ENCODE results near the gene DOCK2. TPM values are rescaled to one million over a fixed set of nuclear protein-coding genes. Genes with fewer than 3 reads are reported as not detected.
"Not testable (repeated sequence)": the region's sequence is repeated elsewhere in the genome, so short reads cannot be mapped to it uniquely, and the experiment has no call there.

Gene DOCK2
- total RNA-seq, 1 donor = 6.2 TPM

- H3K36me3 ChIP-seq (ENCODE audit: insufficient read depth, low read length) = no peaks in the 10 kb centered on the region
- no peak for TF ChIP-seq CTCF (IDR thresholded peaks at IDR 0.05; ENCODE audit: extremely low read depth, low read depth, low read length)
- H3K4me2 ChIP-seq (ENCODE audit: insufficient read depth, low read length) = peak overlapping the region; percentile 14
- no peaks in the 10 kb centered on the region for H3K79me2 ChIP-seq (ENCODE audit: insufficient read depth, low read length)
- H3K27ac ChIP-seq (ENCODE audit: low read depth, low read length) = peak overlapping the region; percentile 98
- H3K4me1 ChIP-seq (ENCODE audit: insufficient read depth, low read length) = peaks cover 46% of the 10 kb centered on the region
- peak; percentile 64 for DNase-seq (ENCODE audit: insufficient read length, low spot score, missing footprints)
- no peak overlapping the region for H3K4me3 ChIP-seq (ENCODE audit: insufficient read depth, low read length)
- no peaks in the 10 kb centered on the region for H3K9me3 ChIP-seq (ENCODE audit: low read depth, low read length)
- no peak overlapping the region for H2AFZ ChIP-seq (ENCODE audit: low read length)
- no peaks in the 10 kb centered on the region for H4K20me1 ChIP-seq (ENCODE audit: insufficient read depth, low read length)
- no peaks in the 10 kb centered on the region for H3K27me3 ChIP-seq (ENCODE audit: insufficient read depth, low read length)
Observed at GRCh38 chr5:169804861-169805260, 167.8 kb downstream of the DOCK2 start.

- H4K20me1 ChIP-seq (ENCODE audit: insufficient read depth, low read length) = no peaks in the 10 kb centered on the region
- DNase-seq (ENCODE audit: insufficient read length, low spot score, missing footprints) = peak; percentile 53
- H3K36me3 ChIP-seq (ENCODE audit: insufficient read depth, low read length) = no peaks in the 10 kb centered on the region
- H2AFZ ChIP-seq (ENCODE audit: low read length) = peak overlapping the region; percentile 20
- H3K27me3 ChIP-seq (ENCODE audit: insufficient read depth, low read length) = no peaks in the 10 kb centered on the region
- H3K27ac ChIP-seq (ENCODE audit: low read depth, low read length) = peak overlapping the region; percentile 98
- H3K79me2 ChIP-seq (ENCODE audit: insufficient read depth, low read length) = no peaks in the 10 kb centered on the region
- no peaks in the 10 kb centered on the region for H3K9me3 ChIP-seq (ENCODE audit: low read depth, low read length)
- H3K4me1 ChIP-seq (ENCODE audit: insufficient read depth, low read length) = peaks cover 46% of the 10 kb centered on the region
- no peak for TF ChIP-seq CTCF (IDR thresholded peaks at IDR 0.05; ENCODE audit: extremely low read depth, low read depth, low read length)
- H3K4me3 ChIP-seq (ENCODE audit: insufficient read depth, low read length) = no peak overlapping the region
- no peak overlapping the region for H3K4me2 ChIP-seq (ENCODE audit: insufficient read depth, low read length)
Observed at GRCh38 chr5:169805527-169805934, 168.5 kb downstream of the DOCK2 start.

- Histone ChIP-seq H3K27ac (ENCODE audit: low read depth, low read length) (peak overlapping the region; percentile 98), H4K20me1 (ENCODE audit: insufficient read depth, low read length) (no peaks in the 10 kb centered on the region), H3K36me3 (ENCODE audit: insufficient read depth, low read length) (no peaks in the 10 kb centered on the region), H3K9me3 (ENCODE audit: low read depth, low read length) (no peaks in the 10 kb centered on the region), H3K27me3 (ENCODE audit: insufficient read depth, low read length) (no peaks in the 10 kb centered on the region), H3K4me3 (ENCODE audit: insufficient read depth, low read length) (no peak overlapping the region), H3K4me2 (ENCODE audit: insufficient read depth, low read length) (no peak overlapping the region), H3K4me1 (ENCODE audit: insufficient read depth, low read length) (peaks cover 45% of the 10 kb centered on the region), H2AFZ (ENCODE audit: low read length) (no peak overlapping the region), H3K79me2 (ENCODE audit: insufficient read depth, low read length) (no peaks in the 10 kb centered on the region)
- no peak for DNase-seq (ENCODE audit: insufficient read length, low spot score, missing footprints)
- no peak for TF ChIP-seq CTCF (IDR thresholded peaks at IDR 0.05; ENCODE audit: extremely low read depth, low read depth, low read length)
Observed at GRCh38 chr5:169805937-169806700, 169.0 kb downstream of the DOCK2 start.

- H3K4me2 ChIP-seq (ENCODE audit: insufficient read depth, low read length) = no peak overlapping the region
- no peaks in the 10 kb centered on the region for H3K27me3 ChIP-seq (ENCODE audit: insufficient read depth, low read length)
- no peak overlapping the region for H3K27ac ChIP-seq (ENCODE audit: low read depth, low read length)
- H3K36me3 ChIP-seq (ENCODE audit: insufficient read depth, low read length) = no peaks in the 10 kb centered on the region
- no peaks in the 10 kb centered on the region for H4K20me1 ChIP-seq (ENCODE audit: insufficient read depth, low read length)
- H3K79me2 ChIP-seq (ENCODE audit: insufficient read depth, low read length) = no peaks in the 10 kb centered on the region
- TF ChIP-seq CTCF (IDR thresholded peaks at IDR 0.05; ENCODE audit: extremely low read depth, low read depth, low read length) = no peak
- H2AFZ ChIP-seq (ENCODE audit: low read length) = no peak overlapping the region
- peaks cover 27% of the 10 kb centered on the region for H3K4me1 ChIP-seq (ENCODE audit: insufficient read depth, low read length)
- no peak for DNase-seq (ENCODE audit: insufficient read length, low spot score, missing footprints)
- H3K4me3 ChIP-seq (ENCODE audit: insufficient read depth, low read length) = no peak overlapping the region
- no peaks in the 10 kb centered on the region for H3K9me3 ChIP-seq (ENCODE audit: low read depth, low read length)
Observed at GRCh38 chr5:169808118-169808581, 171.1 kb downstream of the DOCK2 start.

GRCh38 chr5:169808880-169809279 lies 171.8 kb downstream of the DOCK2 start:
- H3K4me3 ChIP-seq (ENCODE audit: insufficient read depth, low read length); DNase-seq (ENCODE audit: insufficient read length, low spot score, missing footprints); H3K27me3 ChIP-seq (ENCODE audit: insufficient read depth, low read length); H3K79me2 ChIP-seq (ENCODE audit: insufficient read depth, low read length); H4K20me1 ChIP-seq (ENCODE audit: insufficient read depth, low read length); H3K36me3 ChIP-seq (ENCODE audit: insufficient read depth, low read length); H2AFZ ChIP-seq (ENCODE audit: low read length); H3K27ac ChIP-seq (ENCODE audit: low read depth, low read length); H3K4me2 ChIP-seq (ENCODE audit: insufficient read depth, low read length); H3K9me3 ChIP-seq (ENCODE audit: low read depth, low read length): not testable (repeated sequence)
- peaks cover 20% of the 10 kb centered on the region for H3K4me1 ChIP-seq (ENCODE audit: insufficient read depth, low read length)
